ENCODE measurements around the gene CHST15. TPM values are rescaled to one million over a fixed set of nuclear protein-coding genes. Genes with fewer than 3 reads are reported as not detected.

CHST15 gene
- total RNA-seq, 1 experiment from 2014 or later: 17.1 TPM

DNA sequence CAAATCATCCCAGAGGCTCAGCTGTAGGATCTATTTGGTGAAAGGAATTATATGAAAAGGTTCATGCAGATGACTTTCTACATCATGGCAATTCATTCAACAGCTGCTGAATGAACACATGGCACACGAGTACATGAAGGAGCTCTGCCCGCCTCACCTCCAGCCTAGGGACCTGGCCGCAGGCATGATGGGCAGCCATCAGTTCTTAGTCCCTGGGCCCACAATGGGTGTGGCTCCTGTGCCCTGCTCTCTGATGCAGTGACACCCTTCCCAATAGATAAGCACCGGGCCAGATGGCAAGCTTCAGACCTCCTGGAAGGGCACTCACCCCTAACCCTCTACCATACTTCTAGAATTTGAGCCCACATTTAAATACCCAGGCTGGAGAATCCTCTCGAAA is 3.5 kb downstream of the CHST15 start:
- intact Hi-C loops (cut with micrococcal nuclease): loop anchor here (2.0 to 10.0 kb wide), 4 partner anchors 25 to 295 kb away; no protein-coding TSS in a partner anchor
- TF ChIP-seq EZH2phosphoT487 (IDR thresholded peaks at IDR 0.05; ENCODE audit: borderline replicate concordance, low read length) (no peak), EZH2 (IDR thresholded peaks at IDR 0.05; ENCODE audit: low read length, unreplicated experiment) (no peak)
- peaks cover 30% of the 10 kb centered on the region for H4K20me1 ChIP-seq (ENCODE audit: low read length)
- BruUV-seq (replicated peaks): no TSS peak
- no peak for ATAC-seq
- H3K36me3 ChIP-seq (ENCODE audit: low read depth, low read length): no peaks in the 10 kb centered on the region
- H3K27me3 ChIP-seq (ENCODE audit: low read length): no peaks in the 10 kb centered on the region
- H3K9ac ChIP-seq (ENCODE audit: low read length): no peak overlapping the region
- DNase-seq: no peak
- no peak overlapping the region for H3K27ac ChIP-seq (ENCODE audit: low read length)
- no peaks in the 10 kb centered on the region for H3K9me3 ChIP-seq (ENCODE audit: low read length)
- ChIA-PET POLR2A (ENCODE audit: unreplicated experiment) (no interaction called here), CTCF (no interaction called here)
- H3K4me1 ChIP-seq (ENCODE audit: insufficient read depth, low read length): peaks cover 18% of the 10 kb centered on the region
- peaks cover 74% of the 10 kb centered on the region for H3K79me2 ChIP-seq (ENCODE audit: low read length)
- H3K4me3 ChIP-seq (ENCODE audit: low read length): no peak overlapping the region
- H3F3A ChIP-seq (ENCODE audit: low read length, unreplicated experiment): no peaks in the 10 kb centered on the region
- no peaks in the 10 kb centered on the region for H3K9me2 ChIP-seq (replicated peaks; ENCODE audit: low read length)
- no peak overlapping the region for H2AFZ ChIP-seq (ENCODE audit: low read length)
- no peak overlapping the region for H3K4me2 ChIP-seq (ENCODE audit: low read length)

DNA sequence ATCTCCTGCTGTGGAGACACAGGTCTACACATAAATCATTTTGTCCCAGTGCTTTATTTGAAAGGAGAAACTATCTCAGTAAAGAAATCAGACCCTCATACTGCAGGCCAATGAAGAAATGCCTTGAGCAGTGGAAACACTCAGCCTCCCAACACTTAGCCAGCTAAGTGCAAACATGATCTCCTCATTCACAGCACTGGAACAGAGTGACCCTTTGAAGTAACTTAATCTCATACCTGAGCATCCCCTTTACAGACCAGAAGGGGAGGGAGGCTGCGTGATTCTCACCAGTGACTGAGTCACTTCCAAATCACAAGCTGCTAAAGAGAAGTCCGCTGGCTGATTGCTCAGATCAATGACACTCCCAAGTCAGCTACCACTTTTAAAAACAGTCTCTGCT is 4.5 kb downstream of the CHST15 start:
- Histone ChIP-seq H3K79me2 (ENCODE audit: low read length) (peaks cover 82% of the 10 kb centered on the region), H3K4me1 (ENCODE audit: insufficient read depth, low read length) (peaks cover 18% of the 10 kb centered on the region), H2AFZ (ENCODE audit: low read length) (no peak overlapping the region), H3K9ac (ENCODE audit: low read length) (no peak overlapping the region), H3K9me2 (replicated peaks; ENCODE audit: low read length) (no peaks in the 10 kb centered on the region), H3K27ac (ENCODE audit: low read length) (no peak overlapping the region), H3K36me3 (ENCODE audit: low read depth, low read length) (no peaks in the 10 kb centered on the region), H3K4me2 (ENCODE audit: low read length) (no peak overlapping the region), H3F3A (ENCODE audit: low read length, unreplicated experiment) (no peaks in the 10 kb centered on the region), H3K27me3 (ENCODE audit: low read length) (no peaks in the 10 kb centered on the region), H3K4me3 (ENCODE audit: low read length) (no peak overlapping the region), H4K20me1 (ENCODE audit: low read length) (peaks cover 30% of the 10 kb centered on the region), H3K9me3 (ENCODE audit: low read length) (no peaks in the 10 kb centered on the region)
- no TSS peak for BruUV-seq (replicated peaks)
- POLR2A ChIA-PET (ENCODE audit: unreplicated experiment): interaction anchor here (0.6 kb wide), 1 partner anchor 45 kb away, joined by 4 read pairs; no protein-coding TSS in a partner anchor
- intact Hi-C loops (cut with micrococcal nuclease): no loop called here
- DNase-seq: peak; percentile 14
- TF ChIP-seq EZH2phosphoT487 (IDR thresholded peaks at IDR 0.05; ENCODE audit: borderline replicate concordance, low read length) (no peak), EZH2 (IDR thresholded peaks at IDR 0.05; ENCODE audit: low read length, unreplicated experiment) (no peak)
- TF ChIP-seq, protein P1, sequence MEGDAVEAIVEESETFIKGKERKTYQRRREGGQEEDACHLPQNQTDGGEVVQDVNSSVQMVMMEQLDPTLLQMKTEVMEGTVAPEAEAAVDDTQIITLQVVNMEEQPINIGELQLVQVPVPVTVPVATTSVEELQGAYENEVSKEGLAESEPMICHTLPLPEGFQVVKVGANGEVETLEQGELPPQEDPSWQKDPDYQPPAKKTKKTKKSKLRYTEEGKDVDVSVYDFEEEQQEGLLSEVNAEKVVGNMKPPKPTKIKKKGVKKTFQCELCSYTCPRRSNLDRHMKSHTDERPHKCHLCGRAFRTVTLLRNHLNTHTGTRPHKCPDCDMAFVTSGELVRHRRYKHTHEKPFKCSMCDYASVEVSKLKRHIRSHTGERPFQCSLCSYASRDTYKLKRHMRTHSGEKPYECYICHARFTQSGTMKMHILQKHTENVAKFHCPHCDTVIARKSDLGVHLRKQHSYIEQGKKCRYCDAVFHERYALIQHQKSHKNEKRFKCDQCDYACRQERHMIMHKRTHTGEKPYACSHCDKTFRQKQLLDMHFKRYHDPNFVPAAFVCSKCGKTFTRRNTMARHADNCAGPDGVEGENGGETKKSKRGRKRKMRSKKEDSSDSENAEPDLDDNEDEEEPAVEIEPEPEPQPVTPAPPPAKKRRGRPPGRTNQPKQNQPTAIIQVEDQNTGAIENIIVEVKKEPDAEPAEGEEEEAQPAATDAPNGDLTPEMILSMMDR (conservative IDR thresholded peaks at IDR 0.05; ENCODE audit: low read depth, low read length): no peak
- CTCF ChIA-PET: no interaction called here
- no peak for ATAC-seq

DNA sequence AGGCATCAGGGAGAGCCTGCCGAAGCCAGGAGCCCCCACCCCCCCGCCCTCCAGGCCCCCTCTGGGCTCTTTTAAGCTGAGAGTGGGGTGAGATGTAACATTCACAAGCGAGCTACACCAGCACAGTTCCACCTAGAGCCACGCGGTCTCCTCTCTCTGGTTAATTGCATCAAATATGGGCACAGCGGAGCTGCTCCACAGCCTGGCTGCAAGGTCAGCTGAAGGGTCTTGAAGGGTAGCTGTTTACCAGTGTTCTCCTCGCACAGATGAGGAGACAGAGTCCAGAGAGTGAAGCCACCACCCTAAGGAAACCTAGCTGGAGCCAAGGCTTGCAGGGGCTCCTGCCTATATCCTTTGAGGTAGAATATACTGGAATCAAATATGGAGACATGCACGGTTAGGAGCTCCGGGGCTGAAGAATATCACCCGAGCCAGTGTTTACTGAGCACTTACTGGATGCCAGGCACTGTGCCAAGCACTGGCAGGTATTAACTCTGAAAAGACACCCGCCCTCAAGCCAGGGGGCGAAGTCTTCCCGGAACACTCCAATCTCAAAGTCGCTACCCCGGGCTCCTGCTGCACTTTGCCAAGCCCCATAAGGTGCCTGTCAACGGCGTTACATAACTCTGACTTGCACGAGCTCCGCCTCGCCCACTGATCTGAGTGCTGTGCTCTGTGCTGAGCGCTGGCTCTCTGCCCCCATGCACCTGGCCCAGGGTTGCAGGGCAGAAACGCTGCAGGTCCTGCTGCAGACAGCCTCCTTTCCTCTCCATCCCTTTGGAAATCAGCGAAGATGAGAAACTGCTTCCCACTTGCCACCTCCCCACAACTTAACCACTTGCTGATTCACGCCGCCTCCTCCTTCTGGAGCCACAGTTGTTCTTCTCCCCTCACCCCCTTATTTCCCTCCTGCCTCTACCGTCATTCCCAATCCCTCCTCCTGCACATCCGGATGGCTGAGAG is 5.4 kb downstream of the CHST15 start:
- Histone ChIP-seq H3K9me2 (replicated peaks; ENCODE audit: low read length) (no peaks in the 10 kb centered on the region), H3F3A (ENCODE audit: low read length, unreplicated experiment) (no peaks in the 10 kb centered on the region), H3K27me3 (ENCODE audit: low read length) (no peaks in the 10 kb centered on the region), H3K9ac (ENCODE audit: low read length) (no peak overlapping the region), H3K4me2 (ENCODE audit: low read length) (no peak overlapping the region), H2AFZ (ENCODE audit: low read length) (no peak overlapping the region), H4K20me1 (ENCODE audit: low read length) (peaks cover 30% of the 10 kb centered on the region), H3K36me3 (ENCODE audit: low read depth, low read length) (no peaks in the 10 kb centered on the region), H3K4me3 (ENCODE audit: low read length) (no peak overlapping the region), H3K27ac (ENCODE audit: low read length) (no peak overlapping the region), H3K79me2 (ENCODE audit: low read length) (peaks cover 82% of the 10 kb centered on the region), H3K4me1 (ENCODE audit: insufficient read depth, low read length) (peaks cover 18% of the 10 kb centered on the region), H3K9me3 (ENCODE audit: low read length) (no peaks in the 10 kb centered on the region)
- ATAC-seq (no peak), DNase-seq (no peak)
- ChIA-PET CTCF (no interaction called here), POLR2A (ENCODE audit: unreplicated experiment) (no interaction called here)
- TF ChIP-seq, protein P1 (conservative IDR thresholded peaks at IDR 0.05; ENCODE audit: low read depth, low read length): no peak
- TF ChIP-seq EZH2 (IDR thresholded peaks at IDR 0.05; ENCODE audit: low read length, unreplicated experiment) (no peak), EZH2phosphoT487 (IDR thresholded peaks at IDR 0.05; ENCODE audit: borderline replicate concordance, low read length) (no peak)
- intact Hi-C loops (cut with micrococcal nuclease): no loop called here
- BruUV-seq (replicated peaks): no TSS peak

Measured in PC-3 (cell line).